ENCODE results near the gene TGFBR3L.
A peak's percentile ranks its signal among the peaks of the same experiment; 100 is the strongest.

TGFBR3L gene

GRCh38 chr19:7932276-7932929, 17.8 kb downstream of the TGFBR3L start:
- Histone ChIP-seq H4K20me1 (ENCODE audit: insufficient read depth) (no peaks in the 10 kb centered on the region), H3K4me1 (ENCODE audit: low read depth, poor library complexity, severe bottlenecking) (no peaks in the 10 kb centered on the region)

GRCh38 chr19:7932930-7933300, 18.3 kb downstream of the TGFBR3L start:
- H3K79me2 ChIP-seq (ENCODE audit: insufficient read depth, low read depth): 0 out of 2 replicates have a peak, but pooled peaks cover 2% of the 10 kb centered on the region
- H3K4me1 ChIP-seq (ENCODE audit: low read depth, poor library complexity, severe bottlenecking): no peaks in the 10 kb centered on the region
- H3K36me3 ChIP-seq (ENCODE audit: insufficient read depth): no peaks in the 10 kb centered on the region; the same call in 1 of the 2 replicates

More at GRCh38 chr19:7932276-7932929, 17.8 kb downstream of the TGFBR3L start:
- no peaks in the 10 kb centered on the region for H3K79me2 ChIP-seq (ENCODE audit: insufficient read depth, low read depth)
- H2AFZ ChIP-seq (ENCODE audit: low read depth): no peak overlapping the region
- H3K9ac ChIP-seq: no peak overlapping the region
- no peak overlapping the region for H3K4me2 ChIP-seq
- H3K36me3 ChIP-seq (ENCODE audit: insufficient read depth): no peaks in the 10 kb centered on the region; the same call in 1 of the 2 replicates
- H3K27ac ChIP-seq: no peak overlapping the region
- no peaks in the 10 kb centered on the region for H3K27me3 ChIP-seq (ENCODE audit: insufficient read depth, low read depth)
- no peak for TF ChIP-seq CTCF (conservative IDR thresholded peaks at IDR 0.05; ENCODE audit: low read depth, low read length)
- no peak overlapping the region for H3K4me3 ChIP-seq (IDR thresholded peaks at IDR 0.05; ENCODE audit: insufficient read depth, low read depth, low read length)

DNA sequence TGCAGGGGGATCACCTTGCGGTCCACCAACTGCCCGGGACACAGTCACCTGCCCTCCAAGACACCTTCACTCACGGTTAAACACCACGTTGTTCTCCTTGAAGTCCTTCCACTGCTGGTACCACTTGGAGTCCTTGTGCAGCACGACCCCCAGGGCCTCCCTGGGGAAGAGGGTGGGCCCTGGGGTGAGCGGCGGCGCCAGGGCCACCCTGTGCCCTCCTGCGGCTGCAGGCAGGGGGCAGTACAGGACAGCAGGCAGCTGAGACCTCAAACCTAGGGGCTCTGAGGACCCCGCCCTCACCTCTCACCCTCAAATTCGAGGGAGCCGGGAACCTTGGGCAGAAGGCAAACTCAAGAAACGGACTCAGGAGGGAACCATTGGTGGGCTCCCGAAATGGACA, 18.8 kb downstream of the TGFBR3L start:
- Histone ChIP-seq H3K79me2 (ENCODE audit: insufficient read depth, low read depth) (0 out of 2 replicates have a peak, but pooled peaks cover 5% of the 10 kb centered on the region), H3K36me3 (ENCODE audit: insufficient read depth) (no peaks in the 10 kb centered on the region; the same call in 1 of the 2 replicates), H3K27ac (no peak overlapping the region), H3K4me1 (ENCODE audit: low read depth, poor library complexity, severe bottlenecking) (no peaks in the 10 kb centered on the region), H3K4me2 (no peak overlapping the region), H4K20me1 (ENCODE audit: insufficient read depth) (no peaks in the 10 kb centered on the region), H3K27me3 (ENCODE audit: insufficient read depth, low read depth) (no peaks in the 10 kb centered on the region), H3K9ac (no peak overlapping the region), H2AFZ (ENCODE audit: low read depth) (no peak overlapping the region), H3K4me3 (IDR thresholded peaks at IDR 0.05; ENCODE audit: insufficient read depth, low read depth, low read length) (no peak overlapping the region)
- peak; percentile 46 for TF ChIP-seq CTCF (conservative IDR thresholded peaks at IDR 0.05; ENCODE audit: low read depth, low read length)

More at GRCh38 chr19:7932930-7933300, 18.3 kb downstream of the TGFBR3L start:
- no peak overlapping the region for H2AFZ ChIP-seq (ENCODE audit: low read depth)
- no peak overlapping the region for H3K4me3 ChIP-seq (IDR thresholded peaks at IDR 0.05; ENCODE audit: insufficient read depth, low read depth, low read length)
- no peaks in the 10 kb centered on the region for H4K20me1 ChIP-seq (ENCODE audit: insufficient read depth)
- no peak overlapping the region for H3K4me2 ChIP-seq
- no peak for TF ChIP-seq CTCF (conservative IDR thresholded peaks at IDR 0.05; ENCODE audit: low read depth, low read length)
- no peaks in the 10 kb centered on the region for H3K27me3 ChIP-seq (ENCODE audit: insufficient read depth, low read depth)
- H3K9ac ChIP-seq: no peak overlapping the region
- H3K27ac ChIP-seq: no peak overlapping the region

GRCh38 chr19:7933828-7934725, 19.4 kb downstream of the TGFBR3L start:
- no peak for TF ChIP-seq CTCF (conservative IDR thresholded peaks at IDR 0.05; ENCODE audit: low read depth, low read length)
- no peak overlapping the region for H2AFZ ChIP-seq (ENCODE audit: low read depth)
- peaks cover 5% of the 10 kb centered on the region; the same call in 1 of the 2 replicates for H3K79me2 ChIP-seq (ENCODE audit: insufficient read depth, low read depth)
- no peaks in the 10 kb centered on the region; the same call in 1 of the 2 replicates for H3K36me3 ChIP-seq (ENCODE audit: insufficient read depth)
- H3K27ac ChIP-seq: no peak overlapping the region
- no peak overlapping the region for H3K4me3 ChIP-seq (IDR thresholded peaks at IDR 0.05; ENCODE audit: insufficient read depth, low read depth, low read length)
- no peaks in the 10 kb centered on the region for H3K4me1 ChIP-seq (ENCODE audit: low read depth, poor library complexity, severe bottlenecking)
- no peaks in the 10 kb centered on the region for H3K27me3 ChIP-seq (ENCODE audit: insufficient read depth, low read depth)
- no peaks in the 10 kb centered on the region for H4K20me1 ChIP-seq (ENCODE audit: insufficient read depth)
- H3K4me2 ChIP-seq: no peak overlapping the region
- no peak overlapping the region for H3K9ac ChIP-seq

Data from KMS-11 (cell line).